ENCODE measurements around the gene PALB2. TPM values are rescaled to one million over a fixed set of nuclear protein-coding genes. Genes with fewer than 3 reads are reported as not detected.

The PALB2 gene
- total and polyA plus RNA-seq, 2 of the 13 experiments (the other 11 are each of a cell fraction or from before 2014, with no cell fraction given), result 12.1 to 40.9 TPM

GRCh38 chr16:23676924-23677480, 35.9 kb upstream of the PALB2 start (continued):
- TF ChIP-seq ARID3A (IDR thresholded peaks at IDR 0.05; ENCODE audit: low read depth, low read length) (no peak), NFKBIZ (CRISPR knock-in tag; IDR thresholded peaks at IDR 0.05) (no peak), ZNF646 (CRISPR knock-in tag; IDR thresholded peaks at IDR 0.05) (0 out of 2 replicates have a peak, but pooled peaks have one; percentile 37), ZMYM3 (CRISPR knock-in tag; IDR thresholded peaks at IDR 0.05) (0 out of 2 replicates have a peak, but pooled peaks have one; percentile 19), EEA1 (CRISPR knock-in tag; IDR thresholded peaks at IDR 0.05; ENCODE audit: borderline replicate concordance) (peak; percentile 13; the same call in 1 of the 2 replicates), KAT2B (IDR thresholded peaks at IDR 0.05; ENCODE audit: borderline replicate concordance, low read depth, low read length) (no peak), HOXA3 (CRISPR knock-in tag; IDR thresholded peaks at IDR 0.05) (0 out of 2 replicates have a peak, but pooled peaks have one; percentile 35), SRF (IDR thresholded peaks at IDR 0.05; ENCODE audit: low read depth, low read length) (no peak), ZNF556 (CRISPR knock-in tag; IDR thresholded peaks at IDR 0.05; ENCODE audit: borderline replicate concordance) (no peak), SAP130 (CRISPR knock-in tag; IDR thresholded peaks at IDR 0.05; ENCODE audit: low read depth) (peak; percentile 27; the same call in 1 of the 2 replicates), ARID4A (CRISPR knock-in tag; IDR thresholded peaks at IDR 0.05; ENCODE audit: borderline replicate concordance) (peak; percentile 25; the same call in 1 of the 2 replicates)

All from HepG2 (cell line).